HG02588 (cell line): ENCODE results near the gene PKDCC.

Experiments
- ATAC-seq: cut with Tn5 transposase; IDR thresholded peaks from one replicate; pipeline ENCODE4 v1.9.1; 2021; ENCODE audit warnings: mild to moderate bottlenecking, moderate library complexity; ENCODE audit not compliant: unreplicated experiment

The PKDCC gene

GRCh38 chr2:42048299-42049220 lies 739 bp downstream of the PKDCC start:
- ATAC-seq: no peak

DNA sequence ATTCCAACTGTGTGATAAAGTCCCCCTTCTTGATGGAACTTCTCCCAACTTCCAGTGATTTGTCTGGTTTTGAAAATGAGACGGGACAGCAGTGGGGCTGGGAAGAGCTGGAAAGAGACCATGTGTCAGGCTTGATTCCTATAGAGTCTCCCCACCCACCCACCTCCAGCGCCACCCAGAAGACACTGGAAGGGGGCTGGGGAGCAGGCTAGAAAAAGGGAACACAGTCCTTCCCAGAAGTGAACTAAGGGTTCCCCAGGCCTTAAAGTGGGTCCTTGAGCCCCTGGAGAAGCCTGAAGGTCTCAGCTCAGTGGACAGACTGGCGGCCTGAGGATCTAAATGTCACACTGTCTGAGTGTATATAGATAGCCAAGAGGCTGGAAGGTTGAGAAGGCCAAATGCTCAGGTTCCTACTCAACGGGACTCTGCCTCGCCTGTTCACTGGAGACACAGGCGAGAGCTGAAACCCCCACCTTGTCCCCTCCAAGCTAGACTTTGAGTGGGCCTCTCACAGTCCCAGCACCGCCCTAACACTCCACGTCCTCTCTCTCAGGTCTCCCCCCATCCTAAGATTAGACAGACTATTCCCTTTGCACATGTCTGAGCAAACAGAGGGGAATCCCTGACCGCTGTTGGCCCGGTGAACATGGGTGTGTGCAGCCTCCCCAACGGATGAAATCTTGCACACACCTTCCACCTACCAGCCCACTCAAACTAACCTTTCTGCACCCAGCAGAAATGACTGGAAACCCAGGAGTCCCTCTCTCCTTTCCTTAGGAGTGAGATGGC lies 1.6 kb downstream of the PKDCC start:
- ATAC-seq: no peak

DNA sequence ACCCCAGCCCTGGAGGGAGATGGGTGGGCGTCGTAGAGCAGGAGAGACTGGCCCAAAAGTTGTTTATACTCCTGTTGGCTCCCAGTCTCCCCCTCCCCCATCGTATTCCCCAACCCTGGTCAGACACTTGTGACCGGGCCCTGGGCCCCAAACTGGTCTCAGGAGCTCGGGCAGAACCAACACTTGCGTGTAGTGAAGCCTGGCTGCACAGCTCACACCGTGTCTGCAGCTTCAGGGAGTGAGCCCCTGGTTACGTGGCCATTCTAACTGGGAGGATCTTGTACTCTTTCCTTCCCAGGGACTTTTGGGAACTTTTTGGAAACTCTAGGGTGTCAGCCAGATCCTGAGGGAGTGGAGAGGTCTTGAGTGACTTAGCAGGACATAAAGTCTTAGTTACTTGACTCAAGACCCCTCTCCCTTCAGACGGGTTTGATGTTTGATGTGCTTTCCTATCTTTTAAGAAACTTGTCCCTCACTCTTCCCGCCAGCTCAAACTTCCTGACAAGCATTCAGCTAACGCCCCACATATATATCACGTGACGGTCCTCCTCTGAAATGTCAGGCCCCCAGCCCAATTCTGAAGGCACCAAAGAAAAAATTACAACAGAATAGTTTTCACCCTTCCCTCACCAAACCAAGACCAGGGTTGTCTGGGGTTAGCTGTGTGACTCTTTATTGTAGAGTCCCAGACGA lies 2.3 kb downstream of the PKDCC start:
- ATAC-seq: no peak

DNA sequence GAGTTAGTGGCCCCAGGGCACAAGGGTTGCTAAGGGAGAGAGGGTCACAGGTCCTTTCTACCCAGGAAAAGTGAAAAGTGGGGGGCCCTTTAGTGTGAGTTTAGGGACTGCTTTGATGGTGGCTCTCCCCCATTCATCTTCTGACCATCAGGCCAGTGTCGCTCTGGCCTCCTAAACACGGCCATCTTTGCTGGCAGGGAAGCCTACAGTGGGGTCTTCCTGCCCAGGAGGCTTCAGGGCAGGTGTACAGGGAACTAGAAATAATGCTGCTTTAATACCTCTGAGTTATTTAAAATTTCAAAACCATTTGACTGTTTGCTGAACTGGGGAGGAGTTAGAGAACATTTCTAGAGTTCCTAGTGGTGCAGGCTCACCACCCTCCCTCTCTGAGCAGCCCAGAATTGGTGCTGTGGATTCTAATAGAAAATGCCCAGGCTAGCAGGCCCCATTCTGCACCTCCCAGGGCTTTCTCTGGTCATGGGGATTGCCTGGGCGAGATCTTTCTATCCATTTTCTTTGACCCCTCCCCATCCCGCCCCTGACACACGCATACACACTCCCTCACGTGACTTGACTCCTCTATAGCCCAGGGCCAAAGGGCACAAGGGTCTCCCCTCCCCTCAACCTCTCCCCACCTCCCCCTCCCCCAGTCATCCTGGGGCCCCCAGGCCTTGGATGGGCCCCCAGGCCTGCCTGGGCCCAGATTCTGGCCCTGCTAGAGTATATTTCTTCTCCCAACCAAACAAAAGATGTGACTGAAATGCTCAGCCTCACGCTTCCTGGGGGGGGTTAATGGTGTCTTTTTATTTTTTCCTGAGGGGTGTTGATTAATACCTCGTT lies 3.1 kb downstream of the PKDCC start:
- ATAC-seq: no peak

DNA sequence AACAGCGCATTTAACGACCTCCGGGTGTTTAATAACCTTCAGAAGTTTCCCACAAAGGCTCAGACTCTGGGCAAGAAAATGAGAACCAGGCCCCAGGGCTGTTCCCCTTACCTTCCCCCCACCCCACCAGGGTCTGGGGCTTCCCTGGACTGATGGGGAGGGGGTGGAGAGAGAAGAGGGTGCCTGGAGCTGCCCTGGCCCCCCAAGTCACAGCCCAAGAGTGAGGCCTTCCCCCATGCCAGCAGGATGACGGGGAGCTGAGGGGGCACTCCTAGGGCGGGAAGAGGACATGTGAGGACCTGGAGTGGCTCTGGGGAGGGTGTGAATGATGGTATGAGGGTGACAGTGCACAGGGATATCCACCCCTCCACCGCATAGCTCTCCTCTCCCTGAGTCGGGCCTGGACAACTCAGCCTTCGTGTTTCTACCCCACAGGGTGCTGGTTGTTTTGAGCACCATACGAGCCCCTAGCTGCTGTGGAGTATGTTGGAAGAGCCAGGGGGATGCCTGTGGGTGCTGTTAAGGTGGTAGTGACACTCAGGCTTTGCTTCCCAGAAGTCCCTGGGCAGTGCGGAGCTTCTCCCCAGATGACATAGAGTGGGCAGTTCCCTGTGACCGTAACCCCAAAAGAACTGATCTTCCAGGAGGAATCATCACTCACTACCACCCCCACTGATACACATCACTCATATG lies 3.9 kb downstream of the PKDCC start:
- ATAC-seq: no peak

GRCh38 chr2:42052702-42053481 lies 5.1 kb downstream of the PKDCC start:
- ATAC-seq: no peak

- ATAC-seq: no peak
Observed at GRCh38 chr2:42053482-42053790, 5.6 kb downstream of the PKDCC start.

GRCh38 chr2:42053791-42054701 lies 6.2 kb downstream of the PKDCC start:
- no peak for ATAC-seq

DNA sequence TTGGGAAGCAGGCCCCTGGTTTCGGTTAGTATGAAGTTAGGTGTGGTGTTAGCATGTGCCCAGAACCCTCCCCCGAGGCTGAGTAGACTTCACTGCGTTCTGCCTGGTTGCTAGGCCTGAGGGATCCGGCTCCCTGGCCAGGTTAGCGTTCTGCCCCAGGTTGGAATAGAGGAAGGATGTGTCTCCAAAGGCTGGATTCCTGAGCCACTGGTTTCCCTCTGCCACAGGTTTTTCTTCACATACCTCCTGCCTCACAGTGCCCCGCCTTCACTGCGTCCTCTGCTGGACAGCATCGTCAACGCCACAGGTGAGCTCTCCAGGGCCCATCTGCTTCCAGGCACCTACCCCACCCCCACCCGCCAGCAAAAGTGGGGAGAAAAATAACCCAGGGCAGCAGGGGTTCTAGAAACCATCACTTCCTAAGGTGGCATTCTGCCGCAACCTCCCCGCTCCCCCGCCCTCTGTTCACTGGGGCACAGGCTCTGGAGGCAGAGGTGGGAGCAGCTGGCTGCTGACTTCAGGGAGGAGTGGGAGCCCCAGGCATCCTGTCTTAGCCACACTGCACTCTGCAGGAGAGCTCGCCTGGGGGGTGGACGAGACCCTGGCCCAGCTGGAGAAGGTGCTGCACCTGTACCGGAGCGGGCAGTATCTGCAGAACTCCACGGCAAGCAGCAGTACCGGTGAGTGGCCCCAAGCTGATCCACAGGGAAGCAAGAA lies 7.1 kb downstream of the PKDCC start:
- ATAC-seq: no peak

GRCh38 chr2:42055573-42056514 lies 8.0 kb downstream of the PKDCC start:
- no peak for ATAC-seq

GRCh38 chr2:42057159-42057901 lies 9.5 kb downstream of the PKDCC start:
- no peak for ATAC-seq

- no peak for ATAC-seq
Observed at GRCh38 chr2:42057902-42058450, 10.2 kb downstream of the PKDCC start.

DNA sequence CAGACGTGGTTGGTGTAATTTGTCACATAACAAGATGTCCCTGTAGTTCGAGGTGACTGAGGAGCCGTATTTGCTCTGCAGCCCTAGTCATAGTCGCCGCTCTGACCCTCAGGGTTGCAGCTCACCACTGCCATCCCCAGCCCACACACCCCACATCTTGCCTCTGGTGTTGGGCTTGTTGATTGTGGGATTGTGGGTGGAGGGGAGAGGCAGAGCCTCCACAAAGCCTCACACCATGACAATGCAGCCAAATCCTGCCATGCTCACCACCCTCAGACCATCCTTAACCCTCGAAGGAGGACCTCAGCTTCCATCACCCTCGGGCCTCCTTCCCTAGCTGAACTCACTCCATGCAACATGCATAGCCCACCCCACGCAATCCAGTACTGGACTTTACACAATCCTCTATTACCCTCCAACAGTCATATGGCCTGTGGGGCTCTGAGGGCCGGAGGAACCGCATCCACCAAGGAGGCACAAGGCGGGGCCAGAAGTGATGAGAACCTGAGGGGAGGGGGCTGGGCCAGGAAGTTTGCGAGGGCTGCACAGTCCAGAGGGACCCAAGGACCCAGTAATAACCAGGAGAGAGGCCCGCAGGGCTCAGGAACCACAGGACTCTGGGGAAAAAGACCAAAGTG lies 11.6 kb downstream of the PKDCC start:
- ATAC-seq: no peak

GRCh38 chr2:42060028-42060427 lies 12.2 kb downstream of the PKDCC start:
- no peak for ATAC-seq
